Measurements from ENCODE around the gene RUSC1.
A peak's percentile ranks its signal among the peaks of the same experiment; 100 is the strongest.
"Not testable (repeated sequence)": the region's sequence is repeated elsewhere in the genome, so short reads cannot be mapped to it uniquely, and the experiment has no call there.

Gene RUSC1, protein sequence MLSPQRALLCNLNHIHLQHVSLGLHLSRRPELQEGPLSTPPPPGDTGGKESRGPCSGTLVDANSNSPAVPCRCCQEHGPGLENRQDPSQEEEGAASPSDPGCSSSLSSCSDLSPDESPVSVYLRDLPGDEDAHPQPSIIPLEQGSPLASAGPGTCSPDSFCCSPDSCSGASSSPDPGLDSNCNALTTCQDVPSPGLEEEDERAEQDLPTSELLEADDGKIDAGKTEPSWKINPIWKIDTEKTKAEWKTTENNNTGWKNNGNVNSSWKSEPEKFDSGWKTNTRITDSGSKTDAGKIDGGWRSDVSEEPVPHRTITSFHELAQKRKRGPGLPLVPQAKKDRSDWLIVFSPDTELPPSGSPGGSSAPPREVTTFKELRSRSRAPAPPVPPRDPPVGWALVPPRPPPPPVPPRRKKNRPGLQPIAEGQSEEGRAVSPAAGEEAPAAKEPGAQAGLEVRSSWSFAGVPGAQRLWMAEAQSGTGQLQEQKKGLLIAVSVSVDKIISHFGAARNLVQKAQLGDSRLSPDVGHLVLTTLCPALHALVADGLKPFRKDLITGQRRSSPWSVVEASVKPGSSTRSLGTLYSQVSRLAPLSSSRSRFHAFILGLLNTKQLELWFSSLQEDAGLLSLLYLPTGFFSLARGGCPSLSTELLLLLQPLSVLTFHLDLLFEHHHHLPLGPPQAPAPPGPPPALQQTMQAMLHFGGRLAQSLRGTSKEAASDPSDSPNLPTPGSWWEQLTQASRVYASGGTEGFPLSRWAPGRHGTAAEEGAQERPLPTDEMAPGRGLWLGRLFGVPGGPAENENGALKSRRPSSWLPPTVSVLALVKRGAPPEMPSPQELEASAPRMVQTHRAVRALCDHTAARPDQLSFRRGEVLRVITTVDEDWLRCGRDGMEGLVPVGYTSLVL

DNA sequence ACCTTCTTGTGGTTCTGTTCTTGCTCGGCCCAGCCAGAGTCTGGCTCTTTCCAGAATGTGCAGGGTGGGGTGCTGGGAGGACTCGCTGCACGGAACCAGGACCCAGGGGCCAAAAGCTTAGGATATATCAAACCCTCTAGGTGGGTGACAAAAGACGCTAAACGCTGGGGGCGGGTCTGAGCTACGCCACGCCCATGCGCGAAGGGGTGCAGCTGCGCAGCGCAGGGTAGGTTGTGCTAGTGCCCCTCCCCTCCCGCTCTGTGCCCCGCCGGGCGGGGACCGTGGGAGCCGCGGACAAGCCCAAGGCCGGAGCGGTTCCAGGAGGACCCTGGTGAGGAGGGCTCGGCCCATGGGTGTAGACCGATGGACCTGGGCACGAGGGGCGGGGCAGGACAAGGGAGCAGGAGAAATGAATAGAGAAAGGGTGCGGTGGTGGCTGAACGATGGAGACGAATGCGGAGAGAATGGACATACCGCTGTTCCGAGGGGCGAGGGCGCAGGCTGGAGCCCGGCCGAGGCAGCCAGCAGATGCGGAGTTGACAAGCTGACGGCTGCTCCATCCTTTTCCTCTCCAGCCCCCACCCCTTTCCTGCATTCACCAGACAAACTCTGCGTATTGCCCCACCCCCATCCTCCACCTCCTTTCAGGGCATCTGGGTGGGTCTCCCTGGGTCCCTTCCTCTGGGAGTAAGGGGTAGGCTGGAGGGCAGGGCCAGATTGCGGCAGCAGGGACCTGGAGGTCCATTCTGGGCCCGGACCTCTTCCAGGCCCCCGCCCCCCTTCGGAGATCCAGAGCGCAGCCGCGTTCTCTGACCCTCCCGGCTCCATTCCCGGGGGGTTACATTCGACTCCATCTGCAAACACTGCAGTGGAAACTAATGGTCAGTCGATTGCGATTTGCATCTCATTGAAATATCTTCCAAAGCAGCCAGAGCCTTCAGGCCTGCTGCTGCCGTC is at the start of gene RUSC1:
Gene RUSC1 (plus strand): TSS at position 234 of the 957 bp plus-strand sequence. CDS start 880 bp downstream, outside the sequence.
- DNase-seq: peak; percentile 79

GRCh38 chr1:155272466-155273342 is 48.0 kb upstream of the RUSC1 start:
- DNase-seq: peak; percentile 57

DNA sequence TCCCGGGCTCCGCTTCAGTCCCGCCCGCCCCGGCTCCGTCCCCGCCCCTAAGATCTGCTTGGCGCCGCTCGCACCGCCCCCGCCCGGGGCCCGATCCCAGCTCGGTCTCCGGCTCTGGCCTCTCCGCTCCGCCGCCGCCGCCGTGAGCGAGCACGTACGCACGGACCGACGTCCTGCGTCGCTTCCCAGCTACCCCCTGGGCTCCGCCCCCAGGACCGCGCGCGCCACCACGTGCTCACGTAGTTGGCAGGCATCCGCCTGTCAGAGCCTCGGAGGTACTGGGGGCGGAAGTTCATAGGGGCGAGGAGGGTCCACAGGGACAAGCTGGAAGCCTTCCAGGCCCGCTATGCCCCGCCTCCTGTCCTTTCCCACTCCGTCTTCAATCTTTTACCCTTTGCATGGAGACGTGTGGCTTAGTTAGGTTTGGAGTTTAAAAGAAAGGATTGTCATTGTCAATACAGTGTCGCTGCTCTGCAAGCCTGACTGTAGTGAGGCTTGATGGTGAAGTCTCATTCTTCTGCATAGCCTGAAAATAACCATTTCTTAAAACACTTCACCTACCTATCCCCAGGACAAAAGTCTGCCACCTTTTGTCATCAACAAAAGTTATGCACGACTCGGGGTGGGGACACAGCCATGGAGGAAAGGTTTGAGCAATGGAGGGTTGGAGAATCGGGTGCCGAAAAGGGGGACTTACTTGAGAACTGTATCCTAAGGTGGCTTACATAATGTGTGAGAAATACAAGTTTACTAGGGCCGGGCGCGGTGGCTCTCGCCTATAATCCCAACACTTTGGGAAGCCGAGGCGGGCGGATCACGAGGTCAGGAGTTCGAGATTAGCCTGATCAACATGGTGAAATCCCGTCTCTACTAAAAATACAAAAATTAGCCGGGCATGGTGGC is 47.1 kb upstream of the RUSC1 start, which contains the start of gene CLK2:
Gene CLK2 (minus strand): TSS at position 162 of the 903 bp plus-strand sequence. CDS start 2,527 bp downstream, outside the sequence.
- peak; percentile 90 for DNase-seq

DNA sequence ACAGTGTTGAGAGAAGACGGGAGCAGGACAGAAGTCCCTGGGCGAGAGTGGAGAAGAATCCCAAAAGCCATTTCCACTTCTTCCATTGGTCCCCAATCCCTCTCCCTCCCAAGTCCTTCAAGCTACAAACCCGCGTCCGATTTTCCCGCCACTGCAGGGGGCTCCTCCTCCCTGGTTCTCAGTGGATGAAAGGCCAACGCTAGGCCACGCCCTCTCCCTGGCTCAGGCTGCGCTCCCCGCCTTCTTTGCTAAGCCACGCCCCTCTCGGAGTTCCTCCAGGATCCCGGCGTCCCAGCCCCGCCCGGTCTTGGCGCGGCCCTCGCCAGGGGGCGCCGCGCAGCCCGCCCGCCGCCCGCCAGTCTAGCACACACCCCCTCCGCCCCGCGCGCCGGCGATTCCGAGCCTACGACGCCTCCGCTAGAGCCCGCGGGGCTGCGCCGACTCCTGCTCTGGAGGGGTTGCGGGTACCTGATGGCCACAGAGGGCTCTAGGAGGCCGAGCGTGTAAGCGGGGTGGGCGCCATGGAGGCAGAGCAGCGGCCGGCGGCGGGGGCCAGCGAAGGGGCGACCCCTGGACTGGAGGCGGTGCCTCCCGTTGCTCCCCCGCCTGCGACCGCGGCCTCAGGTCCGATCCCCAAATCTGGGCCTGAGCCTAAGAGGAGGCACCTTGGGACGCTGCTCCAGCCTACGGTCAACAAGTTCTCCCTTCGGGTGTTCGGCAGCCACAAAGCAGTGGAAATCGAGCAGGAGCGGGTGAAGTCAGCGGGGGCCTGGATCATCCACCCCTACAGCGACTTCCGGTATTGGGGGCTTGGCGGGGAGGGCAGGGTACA is 43.4 kb upstream of the RUSC1 start, which contains the start of gene HCN3:
Gene HCN3 (plus strand): TSS at position 394 of the 832 bp plus-strand sequence. CDS start 128 bp downstream, at position 522.
- peak; percentile 96 for DNase-seq

GRCh38 chr1:155277902-155278688 is 42.6 kb upstream of the RUSC1 start:
- DNase-seq: peak; percentile 73

DNA sequence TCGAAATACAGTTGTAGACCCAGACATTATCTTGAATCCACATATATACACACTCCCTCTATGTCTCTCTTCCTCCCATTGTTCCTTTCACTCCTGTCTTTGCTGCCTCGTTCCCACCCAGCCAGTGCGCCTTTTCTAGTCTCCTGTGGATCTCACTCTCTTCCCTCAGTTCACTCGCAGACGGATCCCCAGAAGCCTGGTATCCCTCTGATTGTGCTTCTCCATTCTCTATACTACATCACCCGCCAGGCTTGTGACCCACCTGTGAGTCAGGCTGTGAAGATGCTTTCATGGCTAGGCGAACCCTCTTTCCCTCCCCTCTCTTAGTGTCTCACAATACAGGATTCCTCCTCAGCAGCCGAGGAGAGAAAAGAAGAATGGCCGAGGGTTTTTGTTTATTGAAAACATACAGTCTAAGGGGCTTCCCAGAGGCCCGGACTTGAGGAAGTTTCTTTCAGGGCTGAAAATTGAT is 42.0 kb upstream of the RUSC1 start:
- DNase-seq: no peak

DNA sequence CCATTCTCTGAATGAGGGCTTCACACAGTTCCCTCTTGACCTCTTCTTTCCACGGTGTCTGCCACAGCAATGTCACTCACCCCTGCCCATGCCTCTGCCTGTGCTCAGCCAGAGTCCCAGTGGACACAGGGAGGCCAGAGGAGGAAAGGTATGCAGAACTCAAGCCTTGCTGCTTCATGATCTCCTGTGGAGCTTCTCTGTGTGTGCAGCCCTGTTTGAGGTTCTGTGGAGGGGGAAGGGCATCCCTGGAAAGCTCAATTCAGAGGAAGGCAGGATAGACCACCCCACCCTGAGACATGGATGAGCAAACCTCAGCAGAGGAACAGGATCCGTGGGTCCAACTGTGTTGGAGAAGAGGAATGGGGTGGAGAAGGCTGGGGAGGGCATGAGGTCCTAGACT is 41.4 kb upstream of the RUSC1 start:
- DNase-seq: no peak

DNA sequence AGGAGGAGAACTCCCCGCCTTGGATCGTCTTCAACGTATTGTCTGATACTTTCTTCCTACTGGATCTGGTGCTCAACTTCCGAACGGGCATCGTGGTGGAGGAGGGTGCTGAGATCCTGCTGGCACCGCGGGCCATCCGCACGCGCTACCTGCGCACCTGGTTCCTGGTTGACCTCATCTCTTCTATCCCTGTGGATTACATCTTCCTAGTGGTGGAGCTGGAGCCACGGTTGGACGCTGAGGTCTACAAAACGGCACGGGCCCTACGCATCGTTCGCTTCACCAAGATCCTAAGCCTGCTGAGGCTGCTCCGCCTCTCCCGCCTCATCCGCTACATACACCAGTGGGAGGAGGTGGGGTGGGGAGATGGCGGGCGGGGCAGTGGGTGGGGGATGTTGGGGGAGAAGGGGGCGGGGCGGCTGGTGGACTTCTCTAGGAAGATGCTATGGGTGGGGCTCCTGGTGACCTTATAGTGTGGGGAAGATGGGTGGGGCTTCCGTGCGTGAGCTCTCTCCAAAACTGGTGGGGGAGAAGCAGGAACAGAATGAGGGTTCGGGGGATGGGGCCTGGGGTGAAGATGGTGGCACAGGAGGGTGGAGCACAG is 38.1 kb upstream of the RUSC1 start:
- no peak for DNase-seq

GRCh38 chr1:155284476-155284875 is 36.2 kb upstream of the RUSC1 start:
- DNase-seq: no peak

GRCh38 chr1:155285063-155285462 is 35.6 kb upstream of the RUSC1 start:
- DNase-seq: no peak

GRCh38 chr1:155285631-155286044 is 35.1 kb upstream of the RUSC1 start:
- DNase-seq: no peak

DNA sequence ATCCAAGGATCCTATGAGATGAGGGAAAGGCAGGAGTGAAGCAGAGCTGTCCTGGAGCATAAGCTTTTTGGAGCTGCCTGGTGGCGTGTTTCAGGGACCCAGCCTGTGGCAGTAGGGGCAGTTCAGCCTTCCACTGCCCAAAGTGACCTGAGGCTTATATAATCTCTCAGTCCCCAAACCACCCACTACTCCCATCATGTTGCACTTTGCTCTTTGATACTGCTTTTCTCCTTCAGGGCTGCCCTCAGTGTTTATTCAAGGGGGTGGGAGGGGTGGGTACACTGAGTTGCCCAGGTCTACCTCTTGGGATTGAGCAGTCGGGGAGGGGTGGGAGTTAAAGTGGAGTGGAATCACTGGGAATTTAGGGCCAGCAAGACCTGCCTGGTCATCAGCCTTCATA is 34.1 kb upstream of the RUSC1 start:
- no peak for DNase-seq

DNA sequence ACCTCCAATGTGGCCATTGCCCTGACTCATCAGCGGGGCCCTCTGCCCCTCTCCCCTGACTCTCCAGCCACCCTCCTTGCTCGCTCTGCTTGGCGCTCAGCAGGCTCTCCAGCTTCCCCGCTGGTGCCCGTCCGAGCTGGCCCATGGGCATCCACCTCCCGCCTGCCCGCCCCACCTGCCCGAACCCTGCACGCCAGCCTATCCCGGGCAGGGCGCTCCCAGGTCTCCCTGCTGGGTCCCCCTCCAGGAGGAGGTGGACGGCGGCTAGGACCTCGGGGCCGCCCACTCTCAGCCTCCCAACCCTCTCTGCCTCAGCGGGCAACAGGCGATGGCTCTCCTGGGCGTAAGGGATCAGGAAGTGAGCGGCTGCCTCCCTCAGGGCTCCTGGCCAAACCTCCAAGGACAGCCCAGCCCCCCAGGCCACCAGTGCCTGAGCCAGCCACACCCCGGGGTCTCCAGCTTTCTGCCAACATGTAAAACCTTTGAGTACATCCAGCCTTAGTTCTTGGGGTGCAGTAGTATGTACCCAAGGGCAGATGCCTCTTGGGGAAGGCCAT is 32.6 kb upstream of the RUSC1 start:
- no peak for DNase-seq

GRCh38 chr1:155291006-155291405 is 29.7 kb upstream of the RUSC1 start:
- not testable (repeated sequence) for DNase-seq

GRCh38 chr1:155293086-155293749 is 27.5 kb upstream of the RUSC1 start:
- no peak for DNase-seq

DNA sequence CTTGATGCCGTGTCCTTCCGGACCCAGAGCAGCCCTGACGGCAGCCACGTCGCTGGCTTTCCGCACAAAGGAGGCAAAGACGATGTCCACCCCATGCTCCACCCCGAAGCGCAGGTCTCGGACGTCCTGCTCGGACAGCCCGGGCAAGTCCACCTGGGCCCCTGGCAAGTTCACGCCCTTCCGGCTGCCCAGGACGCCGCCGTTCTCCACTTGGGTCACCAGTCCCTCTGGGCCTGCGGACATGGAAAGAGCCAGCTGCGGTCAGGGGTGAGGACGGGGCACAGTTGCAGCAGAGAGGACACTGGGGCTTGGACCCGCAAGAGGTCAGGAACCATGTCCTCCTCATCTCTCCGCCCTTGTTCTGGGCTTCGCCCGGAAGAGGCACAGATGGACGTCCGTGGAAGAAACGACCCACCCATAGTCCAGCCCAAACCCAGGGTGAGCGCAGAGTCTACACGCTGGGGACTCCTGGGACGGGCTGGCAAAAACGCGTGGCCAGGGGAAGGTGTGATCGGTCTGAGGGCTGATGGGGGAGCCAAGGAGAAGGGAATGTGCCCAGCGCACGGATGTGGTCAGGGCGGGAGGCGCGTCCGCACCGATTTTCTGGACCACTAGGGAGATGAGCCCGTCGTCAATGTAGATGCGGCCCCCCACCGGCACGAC is 26.0 kb upstream of the RUSC1 start:
- no peak for DNase-seq

Measured in NCI-H748 treated with DMSO at 0.1 percent for 48 hours (cell line).